ENCODE data around the gene STAT5B.

Gene STAT5B

GRCh38 chr17:42296012-42296411, 19.8 kb upstream of the STAT5B start:
- DNase-seq (ENCODE audit: insufficient read length, low spot score) (no peak), FAIRE-seq (no peak)
- TF ChIP-seq POLR2A (IDR thresholded peaks at IDR 0.05; ENCODE audit: low read depth, low read length) = no peak

- DNase-seq (ENCODE audit: insufficient read length, low spot score) (no peak), FAIRE-seq (no peak)
Observed at GRCh38 chr17:42294469-42295398, 18.5 kb upstream of the STAT5B start.

GRCh38 chr17:42291129-42291528, 14.9 kb upstream of the STAT5B start:
- no peak for FAIRE-seq
- TF ChIP-seq POLR2A (IDR thresholded peaks at IDR 0.05; ENCODE audit: low read depth, low read length) = no peak
- DNase-seq (ENCODE audit: insufficient read length, low spot score) = no peak

More at GRCh38 chr17:42294469-42295398, 18.5 kb upstream of the STAT5B start:
- no peak for TF ChIP-seq POLR2A (IDR thresholded peaks at IDR 0.05; ENCODE audit: low read depth, low read length)

- no peak for FAIRE-seq
- TF ChIP-seq POLR2A (IDR thresholded peaks at IDR 0.05; ENCODE audit: low read depth, low read length) = no peak
- DNase-seq (ENCODE audit: insufficient read length, low spot score) = no peak
Observed at GRCh38 chr17:42290577-42290976, 14.4 kb upstream of the STAT5B start.

- DNase-seq (ENCODE audit: insufficient read length, low spot score) = no peak
- FAIRE-seq = no peak
- TF ChIP-seq POLR2A (IDR thresholded peaks at IDR 0.05; ENCODE audit: low read depth, low read length) = no peak
Observed at GRCh38 chr17:42289611-42290181, 13.5 kb upstream of the STAT5B start.

GRCh38 chr17:42288803-42289610, 12.8 kb upstream of the STAT5B start:
- no peak for DNase-seq (ENCODE audit: insufficient read length, low spot score)

GRCh38 chr17:42287977-42288802, 12.0 kb upstream of the STAT5B start, which contains the start of gene STAT5A:
TSS of gene STAT5A (plus strand) at chr17:42288498. CDS start at chr17:42289412, 914 bp downstream.
- TF ChIP-seq POLR2A (IDR thresholded peaks at IDR 0.05; ENCODE audit: low read depth, low read length) = no peak
- FAIRE-seq (no peak), DNase-seq (ENCODE audit: insufficient read length, low spot score) (no peak)

More at GRCh38 chr17:42288803-42289610, 12.8 kb upstream of the STAT5B start:
- TF ChIP-seq POLR2A (IDR thresholded peaks at IDR 0.05; ENCODE audit: low read depth, low read length) = no peak
- no peak for FAIRE-seq

GRCh38 chr17:42287305-42287976, 11.2 kb upstream of the STAT5B start:
- no peak for TF ChIP-seq POLR2A (IDR thresholded peaks at IDR 0.05; ENCODE audit: low read depth, low read length)
- DNase-seq (ENCODE audit: insufficient read length, low spot score) (no peak), FAIRE-seq (no peak)

GRCh38 chr17:42286411-42287221, 10.4 kb upstream of the STAT5B start:
- DNase-seq (ENCODE audit: insufficient read length, low spot score) (no peak), FAIRE-seq (no peak)
- no peak for TF ChIP-seq POLR2A (IDR thresholded peaks at IDR 0.05; ENCODE audit: low read depth, low read length)

GRCh38 chr17:42285346-42286050, 9.3 kb upstream of the STAT5B start:
- DNase-seq (ENCODE audit: insufficient read length, low spot score) = no peak
- FAIRE-seq = no peak
- TF ChIP-seq POLR2A (IDR thresholded peaks at IDR 0.05; ENCODE audit: low read depth, low read length) = no peak

GRCh38 chr17:42284566-42284965, 8.4 kb upstream of the STAT5B start:
- DNase-seq (ENCODE audit: insufficient read length, low spot score) (no peak), FAIRE-seq (no peak)
- no peak for TF ChIP-seq POLR2A (IDR thresholded peaks at IDR 0.05; ENCODE audit: low read depth, low read length)

Data from H54 (cell line).